ENCODE data around the gene FADS1.

GRCh38 chr11:61832207-61832606, 15.4 kb upstream of the FADS1 start:
- TF ChIP-seq CTCF (IDR thresholded peaks at IDR 0.05) (no peak), POLR2A (IDR thresholded peaks at IDR 0.05) (no peak)
